Testis (tissue), 5 donors: ENCODE measurements around the gene ETS1. TPM values are rescaled to one million over a fixed set of nuclear protein-coding genes. Genes with fewer than 3 reads are reported as not detected.

Experiments used
- DNase-seq: peaks from one replicate; pipeline ENCODE4 v3.0.0-alpha.2; 2019
- H3K27ac ChIP-seq, 2 donors: fragments of 200-600 bp; sonication (generic); one replicate each; pipeline ENCODE4 v1.5.1; 2019
- H3K27me3 ChIP-seq: fragments of 200-600 bp; sonication (generic); one replicate; pipeline ENCODE4 v1.5.1; 2019
- H3K36me3 ChIP-seq: fragments of 200-600 bp; sonication (generic); one replicate; pipeline ENCODE4 v1.5.1; 2017; ENCODE audit warnings: low read depth; ENCODE audit errors: missing control alignments
- H3K4me1 ChIP-seq: fragments of 200-600 bp; sonication (generic); one replicate; pipeline ENCODE4 v1.5.1; 2019
- H3K4me3 ChIP-seq, 2 donors: fragments of 200-600 bp; sonication (generic); one replicate each; pipeline ENCODE4 v1.5.1; 2017 to 2019
- H3K9me3 ChIP-seq: fragments of 200-600 bp; sonication (generic); one replicate; pipeline ENCODE4 v1.5.1; 2017
- CTCF ChIP-seq, 3 experiments: fragments of 450-650 bp in 2 of 3; fragments of 200-600 bp in 1 of 3; sonication (generic) in 1 of 3; IDR thresholded peaks; one replicate each; pipeline ENCODE4 v1.5.1; 2016 to 2019; ENCODE audit warnings: antibody characterized with exemption in 3 of 3, mild to moderate bottlenecking in 2 of 3, moderate library complexity in 1 of 3
- POLR2A ChIP-seq: fragments of 450-650 bp; IDR thresholded peaks from one replicate; pipeline ENCODE4 v1.6.1; 2017; ENCODE audit warnings: antibody characterized with exemption, mild to moderate bottlenecking, moderate library complexity
- WGBS, 2 donors: methylation state at CpG; one replicate each; pipeline ENCODE4 v1.1.5; 2018; 5-methylcytosine and 5-hydroxymethylcytosine counted together
- intact Hi-C: fragments of 100-400 bp; cut with DNase I; formaldehyde crosslinking; loops from one replicate; pipeline ENCODE4 v1.15.1; 2023; ENCODE audit warnings: low total_unique reads
- long read RNA-seq, 2 donors: transcript quantifications; one replicate each; lab custom pipeline, GENCODE V29; 2026
- polyA plus RNA-seq: library from polyadenylated mRNA; stranded (reverse); fragments of 350-450 nt; fragmentation: Illumina TruSeq; extraction: RNeasy Lipid Tissue Mini Kit (QIAGEN cat#74804); gene quantifications from one replicate; pipeline ENCODE4 v1.2.3, GENCODE V29; 2014; ENCODE audit warnings: low read depth, low replicate concordance; ENCODE audit not compliant: insufficient read depth
- total RNA-seq, 2 donors: library from RNA; depleted of rRNA; stranded (reverse); fragments of >200 nt; gene quantifications; one replicate each; pipeline ENCODE4 v1.2.3, GENCODE V29; 2016

ETS1 gene
- total RNA-seq (10 to 100 TPM; 15.1 to 15.3 TPM), polyA plus RNA-seq (21.1 TPM)
- long read RNA-seq, donor 1, partial matches to known transcripts: 30 of 34 reads
- long read RNA-seq, donor 1, other reads (novel, unspliced or antisense): 0 of 34 reads
- long read RNA-seq, donor 2, full-length matches to known transcripts: 5 of 20 reads
- long read RNA-seq, donor 2, partial matches to known transcripts: 15 of 20 reads
- long read RNA-seq, donor 2, other reads (novel, unspliced or antisense): 0 of 20 reads

GRCh38 chr11:128587415-128587814, at the start of gene ETS1:
ETS1 (minus strand) TSS chr11:128587558; CDS start chr11:128573130, 14,428 bp downstream.
- Histone ChIP-seq H3K27me3 (no peaks in the 10 kb centered on the region), H3K4me1 (peaks cover 4% of the 10 kb centered on the region), H3K9me3 (no peaks in the 10 kb centered on the region), H3K4me3 (no peak within 1 kb of the TSS), H3K27ac (no peak within 1 kb of the TSS), H3K36me3 (no peaks in the 10 kb centered on the region)
- DNase-seq: no peak
- intact Hi-C loops: no loop called here
- WGBS, 2 donors: 30 to 33% methylated on average over 4 of the region's 4 CpGs
- no peak for TF ChIP-seq CTCF (IDR thresholded peaks at IDR 0.05)
- no peak for TF ChIP-seq POLR2A

DNA sequence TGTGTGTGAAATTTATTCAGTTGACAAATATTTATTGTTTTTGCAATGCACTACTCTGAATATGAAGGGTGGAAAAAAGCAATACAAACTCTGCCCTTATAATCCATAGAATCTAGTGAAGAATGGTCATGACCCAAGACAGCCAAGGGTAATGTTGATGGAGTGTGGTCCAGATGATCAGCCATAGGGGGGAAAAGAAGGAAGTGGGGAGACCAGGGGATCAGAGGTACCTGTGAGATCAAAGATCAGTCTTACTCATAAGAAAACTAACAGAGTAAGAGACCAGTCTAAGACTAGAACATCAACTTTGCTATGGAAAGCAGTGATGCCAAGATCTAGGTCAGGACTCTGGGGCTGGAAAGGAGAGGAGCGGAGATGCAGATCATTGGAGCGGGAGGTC, 47.0 kb upstream of the ETS1 start:
- Histone ChIP-seq H3K4me1 (no peaks in the 10 kb centered on the region), H3K27me3 (no peaks in the 10 kb centered on the region), H3K27ac (no peak overlapping the region), H3K4me3 (no peak overlapping the region), H3K36me3 (no peaks in the 10 kb centered on the region), H3K9me3 (no peaks in the 10 kb centered on the region)
- no peak for TF ChIP-seq POLR2A
- no peak for TF ChIP-seq CTCF (IDR thresholded peaks at IDR 0.05)
- 95 to 98% methylated on average over 2 of the region's 2 CpGs for WGBS, 2 donors
- intact Hi-C loops: loop anchor here (5.0 kb wide), 2 partner anchors 342 to 467 kb away; no protein-coding TSS in a partner anchor
- DNase-seq: no peak

GRCh38 chr11:128633384-128633965, 46.1 kb upstream of the ETS1 start:
- no peaks in the 10 kb centered on the region for H3K27me3 ChIP-seq
- TF ChIP-seq POLR2A (no peak), CTCF (IDR thresholded peaks at IDR 0.05) (no peak)
- no peak for DNase-seq
- no peaks in the 10 kb centered on the region for H3K36me3 ChIP-seq
- H3K27ac ChIP-seq: no peak overlapping the region
- H3K4me3 ChIP-seq: no peak overlapping the region
- intact Hi-C loops: loop anchor here (5.0 kb wide), 2 partner anchors 341 to 466 kb away; no protein-coding TSS in a partner anchor
- WGBS, 2 donors: 52 to 93% methylated on average over 2 to 8 of the region's 8 CpGs
- H3K9me3 ChIP-seq: no peaks in the 10 kb centered on the region
- H3K4me1 ChIP-seq: no peaks in the 10 kb centered on the region

DNA sequence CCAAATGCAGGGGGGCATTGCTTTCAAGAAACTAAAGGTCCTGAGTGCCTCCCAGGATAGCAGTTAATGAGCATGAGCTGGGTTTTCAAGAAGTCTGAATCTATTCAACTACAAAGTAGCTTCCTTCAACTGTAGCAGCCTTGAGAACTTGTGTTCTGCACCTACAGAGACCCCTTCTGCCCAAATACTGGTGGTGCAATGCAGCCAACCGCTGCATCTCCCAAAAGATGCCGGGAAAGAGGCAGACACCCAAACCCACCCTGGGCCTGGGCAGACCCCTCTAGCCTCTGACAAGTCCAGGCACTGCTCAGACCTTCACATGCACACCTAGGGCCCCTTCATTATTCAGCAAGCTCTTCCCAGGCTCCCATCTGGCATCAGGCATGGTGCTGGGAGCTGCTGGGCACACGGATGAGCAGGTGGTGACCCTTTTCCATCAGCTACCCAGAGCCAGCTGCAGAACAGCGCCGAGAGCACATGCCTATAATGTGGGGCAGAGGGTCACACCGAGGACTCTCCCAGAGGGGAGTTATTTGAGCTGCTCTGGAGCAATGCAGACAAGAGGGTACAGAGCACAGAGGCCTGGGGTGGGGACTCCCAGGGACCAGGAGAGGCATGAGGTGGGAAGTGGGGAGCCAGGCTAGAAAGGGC, 44.9 kb upstream of the ETS1 start:
- no peak overlapping the region for H3K4me3 ChIP-seq
- peak; percentile 53 to 61 (median 59) for TF ChIP-seq CTCF (IDR thresholded peaks at IDR 0.05)
- TF ChIP-seq POLR2A: no peak
- no peaks in the 10 kb centered on the region for H3K4me1 ChIP-seq
- intact Hi-C loops: loop anchor here (5.0 kb wide), 2 partner anchors 340 to 465 kb away; no protein-coding TSS in a partner anchor
- 50 to 80% methylated on average over 4 to 6 of the region's 6 CpGs for WGBS, 2 donors
- no peaks in the 10 kb centered on the region for H3K27me3 ChIP-seq
- DNase-seq: peak; percentile 45
- H3K9me3 ChIP-seq: no peaks in the 10 kb centered on the region
- H3K36me3 ChIP-seq: no peaks in the 10 kb centered on the region
- no peak overlapping the region for H3K27ac ChIP-seq
